Measurements from ENCODE around the gene PHF13. TPM values are rescaled to one million over a fixed set of nuclear protein-coding genes. Genes with fewer than 3 reads are reported as not detected.

Gene PHF13
- total and polyA plus RNA-seq, 5 donors from 2014 or later = 4.7 to 7.5 (median 5.6) TPM

GRCh38 chr1:6577831-6578525 lies 35.6 kb upstream of the PHF13 start:
- H3K36me3 Mint-ChIP-seq = no peaks in the 10 kb centered on the region
- H3K27ac Mint-ChIP-seq = no peak overlapping the region
- peaks cover 4% of the 10 kb centered on the region for H3K27me3 Mint-ChIP-seq
- peaks cover 0 to 41% (median 17%) of the 10 kb centered on the region in 4 donors for H3K4me1 Mint-ChIP-seq
- H3K4me3 ChIP-seq (ENCODE audit: low read depth, low read length) = no peak overlapping the region
- peak overlapping the region in 3 of 4 donors; percentile 13 to 89 (median 29) for H3K4me3 Mint-ChIP-seq
- no peaks in the 10 kb centered on the region for H3K27me3 ChIP-seq (ENCODE audit: control insufficient read depth, insufficient read depth, low read length)
- H3K9me3 Mint-ChIP-seq = no peaks in the 10 kb centered on the region
- peaks cover 33% of the 10 kb centered on the region for H3K4me1 ChIP-seq (ENCODE audit: control insufficient read depth, insufficient read depth, low read length, poor library complexity, severe bottlenecking)
- no peak overlapping the region for H3K27ac ChIP-seq (ENCODE audit: insufficient read depth, low read length, poor library complexity, severe bottlenecking)
- no peaks in the 10 kb centered on the region for H3K9me3 ChIP-seq (ENCODE audit: control insufficient read depth in 2 of 2, low read length in 2 of 2)
- DNase-seq (no peak), ATAC-seq (ENCODE audit: low read depth in 2 of 2) (no peak)
- H3K36me3 ChIP-seq (ENCODE audit: control insufficient read depth, insufficient read depth, low read length) = no peaks in the 10 kb centered on the region

GRCh38 chr1:6578624-6579373 lies 34.7 kb upstream of the PHF13 start:
- Histone ChIP-seq H3K4me1 (ENCODE audit: control insufficient read depth, insufficient read depth, low read length, poor library complexity, severe bottlenecking) (peaks cover 33% of the 10 kb centered on the region), H3K27me3 (ENCODE audit: control insufficient read depth, insufficient read depth, low read length) (no peaks in the 10 kb centered on the region), H3K27ac (ENCODE audit: insufficient read depth, low read length, poor library complexity, severe bottlenecking) (peak overlapping the region; percentile 86), H3K9me3 (ENCODE audit: control insufficient read depth in 2 of 2, low read length in 2 of 2) (no peaks in the 10 kb centered on the region), H3K4me3 (ENCODE audit: low read depth, low read length) (no peak overlapping the region), H3K36me3 (ENCODE audit: control insufficient read depth, insufficient read depth, low read length) (no peaks in the 10 kb centered on the region)
- Mint-ChIP-seq H3K9me3 (no peaks in the 10 kb centered on the region), H3K27ac (peak overlapping the region; percentile 79 to 98 (median 94)), H3K36me3 (no peaks in the 10 kb centered on the region), H3K4me1 (peaks cover 0 to 41% (median 19%) of the 10 kb centered on the region in 4 donors), H3K27me3 (peaks cover 4% of the 10 kb centered on the region), H3K4me3 (peak overlapping the region; percentile 89 to 99 (median 96))
- DNase-seq (no peak), ATAC-seq (ENCODE audit: low read depth in 2 of 2) (no peak)

DNA sequence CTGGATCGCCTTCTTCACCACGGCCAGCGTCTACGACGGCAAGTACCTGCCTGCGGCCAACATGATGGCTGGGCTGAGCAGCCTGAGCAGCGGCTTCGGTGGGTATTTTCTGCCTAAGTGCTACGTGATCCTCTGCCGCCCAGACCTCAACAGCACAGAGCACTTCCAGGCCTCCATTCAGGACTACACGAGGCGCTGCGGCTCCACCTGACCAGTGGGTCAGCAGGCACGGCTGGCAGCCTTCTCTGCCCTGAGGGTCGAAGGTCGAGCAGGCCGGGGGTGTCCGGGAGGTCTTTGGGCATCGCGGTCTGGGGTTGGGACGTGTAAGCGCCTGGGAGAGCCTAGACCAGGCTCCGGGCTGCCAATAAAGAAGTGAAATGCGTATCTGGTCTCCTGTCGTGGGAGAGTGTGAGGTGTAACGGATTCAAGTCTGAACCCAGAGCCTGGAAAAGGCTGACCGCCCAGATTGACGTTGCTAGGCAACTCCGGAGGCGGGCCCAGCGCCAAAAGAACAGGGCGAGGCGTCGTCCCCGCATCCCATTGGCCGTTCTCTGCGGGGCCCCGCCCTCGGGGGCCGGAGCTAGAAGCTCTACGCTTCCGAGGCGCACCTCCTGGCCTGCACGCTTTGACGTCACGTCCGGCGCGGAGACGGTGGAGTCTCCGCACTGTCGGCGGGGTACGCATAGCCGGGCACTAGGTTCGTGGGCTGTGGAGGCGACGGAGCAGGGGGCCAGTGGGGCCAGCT lies 34.0 kb upstream of the PHF13 start, which contains the start of gene ZBTB48:
Gene ZBTB48 (plus strand): TSS at position 621 of the 745 bp plus-strand sequence. CDS start 616 bp downstream, outside the sequence.
- Histone ChIP-seq H3K27ac (ENCODE audit: insufficient read depth, low read length, poor library complexity, severe bottlenecking) (peak within 1 kb of the TSS; percentile 86), H3K4me1 (ENCODE audit: control insufficient read depth, insufficient read depth, low read length, poor library complexity, severe bottlenecking) (peaks cover 35% of the 10 kb centered on the region), H3K36me3 (ENCODE audit: control insufficient read depth, insufficient read depth, low read length) (no peaks in the 10 kb centered on the region), H3K4me3 (ENCODE audit: low read depth, low read length) (peak within 1 kb of the TSS; percentile 73), H3K9me3 (ENCODE audit: control insufficient read depth in 2 of 2, low read length in 2 of 2) (no peaks in the 10 kb centered on the region), H3K27me3 (ENCODE audit: control insufficient read depth, insufficient read depth, low read length) (no peaks in the 10 kb centered on the region)
- peak within 1 kb of the TSS; percentile 94 to 98 (median 97) for H3K27ac Mint-ChIP-seq
- DNase-seq (peak; percentile 94 to 98 (median 97)), ATAC-seq (ENCODE audit: low read depth in 2 of 2) (peak; percentile 99)
- H3K27me3 Mint-ChIP-seq = peaks cover 4% of the 10 kb centered on the region
- no peaks in the 10 kb centered on the region for H3K9me3 Mint-ChIP-seq
- H3K4me3 Mint-ChIP-seq = peak within 1 kb of the TSS; percentile 89 to 99 (median 96)
- H3K4me1 Mint-ChIP-seq = peaks cover 0 to 45% (median 22%) of the 10 kb centered on the region in 4 donors
- no peaks in the 10 kb centered on the region for H3K36me3 Mint-ChIP-seq

GRCh38 chr1:6580119-6580592 lies 33.4 kb upstream of the PHF13 start:
- Histone ChIP-seq H3K27ac (ENCODE audit: insufficient read depth, low read length, poor library complexity, severe bottlenecking) (peak overlapping the region; percentile 86), H3K4me3 (ENCODE audit: low read depth, low read length) (peak overlapping the region; percentile 73), H3K27me3 (ENCODE audit: control insufficient read depth, insufficient read depth, low read length) (no peaks in the 10 kb centered on the region), H3K36me3 (ENCODE audit: control insufficient read depth, insufficient read depth, low read length) (no peaks in the 10 kb centered on the region), H3K4me1 (ENCODE audit: control insufficient read depth, insufficient read depth, low read length, poor library complexity, severe bottlenecking) (peaks cover 35% of the 10 kb centered on the region), H3K9me3 (ENCODE audit: control insufficient read depth in 2 of 2, low read length in 2 of 2) (no peaks in the 10 kb centered on the region)
- Mint-ChIP-seq H3K4me3 (peak overlapping the region; percentile 89 to 99 (median 96)), H3K27ac (peak overlapping the region; percentile 94 to 98 (median 97)), H3K36me3 (no peaks in the 10 kb centered on the region), H3K27me3 (peaks cover 4% of the 10 kb centered on the region), H3K9me3 (no peaks in the 10 kb centered on the region), H3K4me1 (peaks cover 0 to 51% (median 27%) of the 10 kb centered on the region in 4 donors)
- peak in 2 of 3 donors; percentile 19 to 22 for DNase-seq
- no peak for ATAC-seq (ENCODE audit: low read depth in 2 of 2)

GRCh38 chr1:6580593-6581409 lies 32.7 kb upstream of the PHF13 start:
- Histone ChIP-seq H3K27me3 (ENCODE audit: control insufficient read depth, insufficient read depth, low read length) (no peaks in the 10 kb centered on the region), H3K4me3 (ENCODE audit: low read depth, low read length) (peak overlapping the region; percentile 73), H3K27ac (ENCODE audit: insufficient read depth, low read length, poor library complexity, severe bottlenecking) (peak overlapping the region; percentile 86), H3K36me3 (ENCODE audit: control insufficient read depth, insufficient read depth, low read length) (no peaks in the 10 kb centered on the region), H3K4me1 (ENCODE audit: control insufficient read depth, insufficient read depth, low read length, poor library complexity, severe bottlenecking) (peaks cover 35% of the 10 kb centered on the region), H3K9me3 (ENCODE audit: control insufficient read depth in 2 of 2, low read length in 2 of 2) (no peaks in the 10 kb centered on the region)
- Mint-ChIP-seq H3K9me3 (no peaks in the 10 kb centered on the region), H3K36me3 (no peaks in the 10 kb centered on the region), H3K27ac (peak overlapping the region; percentile 94 to 98 (median 96)), H3K27me3 (peaks cover 4% of the 10 kb centered on the region), H3K4me1 (peaks cover 0 to 53% (median 28%) of the 10 kb centered on the region in 4 donors), H3K4me3 (peak overlapping the region; percentile 89 to 99 (median 96))
- ATAC-seq (ENCODE audit: low read depth in 2 of 2) (no peak), DNase-seq (no peak)

GRCh38 chr1:6581561-6582305 lies 31.8 kb upstream of the PHF13 start:
- Mint-ChIP-seq H3K27me3 (peaks cover 4% of the 10 kb centered on the region), H3K4me3 (peak overlapping the region; percentile 89 to 99 (median 96)), H3K4me1 (peaks cover 0 to 55% (median 28%) of the 10 kb centered on the region in 4 donors), H3K27ac (peak overlapping the region in 2 of 3 donors; percentile 59 to 94), H3K9me3 (no peaks in the 10 kb centered on the region), H3K36me3 (no peaks in the 10 kb centered on the region)
- H3K4me1 ChIP-seq (ENCODE audit: control insufficient read depth, insufficient read depth, low read length, poor library complexity, severe bottlenecking) = peaks cover 35% of the 10 kb centered on the region
- ATAC-seq (ENCODE audit: low read depth in 2 of 2) = no peak
- H3K27me3 ChIP-seq (ENCODE audit: control insufficient read depth, insufficient read depth, low read length) = no peaks in the 10 kb centered on the region
- no peaks in the 10 kb centered on the region for H3K36me3 ChIP-seq (ENCODE audit: control insufficient read depth, insufficient read depth, low read length)
- peak overlapping the region; percentile 7 for H3K4me3 ChIP-seq (ENCODE audit: low read depth, low read length)
- DNase-seq = no peak
- H3K9me3 ChIP-seq (ENCODE audit: control insufficient read depth in 2 of 2, low read length in 2 of 2) = no peaks in the 10 kb centered on the region
- peak overlapping the region; percentile 26 for H3K27ac ChIP-seq (ENCODE audit: insufficient read depth, low read length, poor library complexity, severe bottlenecking)
